Measurements from ENCODE around the gene HOXA9.
A peak's percentile ranks its signal among the peaks of the same experiment; 100 is the strongest.

The HOXA9 gene

DNA sequence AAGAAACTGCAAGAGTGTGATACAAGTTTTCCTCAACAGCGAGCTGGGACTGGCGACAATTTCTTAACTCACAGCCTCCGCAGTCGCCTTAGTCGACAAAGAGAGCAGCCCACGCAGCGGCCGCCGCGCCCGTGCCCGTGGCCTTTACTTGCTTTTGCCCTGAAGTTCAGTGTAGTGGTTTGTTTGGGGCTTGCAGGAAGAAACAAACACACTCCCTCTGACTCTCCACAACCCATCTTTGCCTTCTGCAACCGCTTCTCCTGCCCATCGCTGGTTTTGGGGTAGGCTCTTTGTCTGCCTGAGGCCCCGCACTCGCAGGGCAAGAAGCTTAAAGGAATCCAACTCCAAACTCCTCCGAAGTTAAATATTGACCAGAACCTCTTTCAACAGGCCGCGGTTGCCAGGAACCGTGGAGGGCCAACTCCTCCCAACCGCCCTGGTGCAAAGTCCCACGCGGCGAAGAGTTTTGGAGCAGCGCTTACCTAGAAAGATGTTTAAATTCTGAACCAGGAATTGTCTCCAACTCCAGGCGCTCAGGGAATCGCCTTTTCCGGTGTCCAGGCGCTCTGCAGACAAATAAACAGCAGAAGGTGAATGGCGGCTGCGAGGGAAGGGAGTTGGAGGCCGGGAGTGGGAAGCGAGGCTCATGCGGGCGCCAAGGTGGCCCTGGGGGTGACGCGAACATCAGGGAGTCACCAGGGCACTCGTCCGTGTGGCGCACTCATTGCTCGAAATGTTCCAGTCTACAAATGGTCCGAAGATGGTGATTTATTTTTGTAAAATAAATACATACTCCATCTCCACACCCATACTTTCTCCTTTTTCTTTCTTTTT, 43.0 kb downstream of the HOXA9 start:
- intact Hi-C loops (cut with DNase I): no loop called here
- peak in 2 of 10 donors; percentile 19 to 58 for DNase-seq

DNA sequence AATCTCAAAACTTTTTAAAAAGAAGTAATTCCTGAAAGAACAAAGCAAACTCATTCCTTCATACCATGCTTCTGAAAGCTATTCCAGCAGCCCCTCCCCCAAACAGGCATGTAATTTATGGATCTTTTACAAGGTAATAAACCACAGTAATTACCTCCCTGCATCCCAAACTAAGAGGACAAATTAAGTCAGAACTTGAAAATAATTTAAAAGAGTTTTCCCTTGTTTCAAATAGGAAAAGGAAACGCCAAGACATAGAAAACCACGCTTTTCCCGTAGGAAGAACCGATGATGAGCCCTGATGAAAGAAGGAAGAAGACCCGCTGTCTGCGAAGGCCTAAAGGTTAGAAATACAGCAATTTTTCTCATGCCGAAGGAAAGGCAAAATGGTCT, 43.7 kb downstream of the HOXA9 start:
- DNase-seq: no peak
- intact Hi-C loops (cut with DNase I): no loop called here

DNA sequence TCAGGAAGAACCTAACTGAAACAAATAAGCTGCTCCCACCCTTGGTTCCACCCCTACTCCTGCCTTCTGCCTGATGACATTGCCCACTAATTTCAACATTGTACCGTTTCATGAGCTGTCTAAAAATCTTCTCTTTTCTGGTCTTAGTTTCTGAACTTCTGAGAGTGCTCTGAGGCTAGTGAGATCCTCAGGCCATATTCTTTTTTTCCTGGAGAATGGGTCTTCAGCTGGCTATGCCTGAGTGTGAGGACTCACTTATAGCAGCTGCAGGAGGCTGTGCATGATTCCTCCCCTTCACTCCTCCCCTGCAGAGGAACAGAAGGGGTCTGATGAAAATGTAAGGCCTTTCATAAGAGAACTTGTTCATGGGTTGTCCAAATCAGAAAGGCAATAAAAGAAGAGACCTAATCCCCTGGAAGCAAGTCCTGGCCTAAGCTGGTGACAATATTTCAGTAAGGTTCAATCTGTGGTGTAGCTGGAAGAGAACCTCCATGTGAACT, 45.9 kb downstream of the HOXA9 start:
- peak in 1 of 10 donors; percentile 4 for DNase-seq
- intact Hi-C loops (cut with DNase I): no loop called here

DNA sequence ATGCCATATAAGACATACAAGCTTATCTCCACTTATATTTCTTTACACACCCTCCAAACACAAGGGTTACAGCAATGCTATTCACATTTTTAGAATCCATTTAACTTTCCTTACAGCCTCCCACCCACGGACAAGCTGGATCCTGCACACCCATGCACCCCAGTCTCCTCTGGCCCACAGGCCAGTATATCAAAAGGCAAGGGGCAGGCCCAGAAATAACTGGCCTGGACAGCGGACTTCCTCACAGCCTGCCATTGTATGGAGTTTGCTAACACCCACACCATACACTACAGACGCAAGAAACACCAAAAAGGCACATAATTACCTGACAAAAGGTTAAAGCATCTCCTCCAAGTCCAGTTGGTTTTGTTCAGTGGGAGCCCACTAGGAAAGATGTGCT, 46.8 kb downstream of the HOXA9 start:
- intact Hi-C loops (cut with DNase I): no loop called here
- DNase-seq: peak in 1 of 10 donors; percentile 19

DNA sequence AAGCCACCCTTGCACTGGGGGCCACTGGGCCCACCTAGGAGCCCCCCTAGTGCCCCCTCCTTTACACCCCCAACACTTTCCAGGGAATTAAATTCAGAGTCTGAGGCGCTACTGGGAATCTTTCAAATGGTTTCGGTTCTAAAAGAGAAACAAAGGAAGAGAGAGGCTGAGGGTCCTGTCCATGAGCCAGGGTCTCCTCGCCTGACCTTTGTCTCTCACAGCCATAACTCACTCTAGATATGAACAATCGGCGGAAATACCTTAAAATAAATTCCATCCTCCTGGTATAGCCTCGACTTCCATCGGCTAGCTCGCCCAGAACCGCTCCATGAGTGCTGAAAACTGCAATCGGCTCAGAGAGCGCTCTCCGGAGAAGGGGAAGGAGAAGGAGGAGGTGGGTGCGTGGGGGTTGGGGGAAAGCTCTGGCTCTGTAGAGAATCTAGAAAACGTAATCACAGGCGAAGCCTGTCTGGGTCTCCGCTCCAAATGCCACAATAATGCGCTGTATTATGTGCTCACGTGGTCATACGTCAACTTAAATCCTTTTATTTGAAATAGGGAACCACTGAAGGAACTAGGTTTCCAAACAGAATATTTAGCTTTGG, 47.3 kb downstream of the HOXA9 start:
- intact Hi-C loops (cut with DNase I): no loop called here
- peak in 1 of 10 donors; percentile 29 for DNase-seq

DNA sequence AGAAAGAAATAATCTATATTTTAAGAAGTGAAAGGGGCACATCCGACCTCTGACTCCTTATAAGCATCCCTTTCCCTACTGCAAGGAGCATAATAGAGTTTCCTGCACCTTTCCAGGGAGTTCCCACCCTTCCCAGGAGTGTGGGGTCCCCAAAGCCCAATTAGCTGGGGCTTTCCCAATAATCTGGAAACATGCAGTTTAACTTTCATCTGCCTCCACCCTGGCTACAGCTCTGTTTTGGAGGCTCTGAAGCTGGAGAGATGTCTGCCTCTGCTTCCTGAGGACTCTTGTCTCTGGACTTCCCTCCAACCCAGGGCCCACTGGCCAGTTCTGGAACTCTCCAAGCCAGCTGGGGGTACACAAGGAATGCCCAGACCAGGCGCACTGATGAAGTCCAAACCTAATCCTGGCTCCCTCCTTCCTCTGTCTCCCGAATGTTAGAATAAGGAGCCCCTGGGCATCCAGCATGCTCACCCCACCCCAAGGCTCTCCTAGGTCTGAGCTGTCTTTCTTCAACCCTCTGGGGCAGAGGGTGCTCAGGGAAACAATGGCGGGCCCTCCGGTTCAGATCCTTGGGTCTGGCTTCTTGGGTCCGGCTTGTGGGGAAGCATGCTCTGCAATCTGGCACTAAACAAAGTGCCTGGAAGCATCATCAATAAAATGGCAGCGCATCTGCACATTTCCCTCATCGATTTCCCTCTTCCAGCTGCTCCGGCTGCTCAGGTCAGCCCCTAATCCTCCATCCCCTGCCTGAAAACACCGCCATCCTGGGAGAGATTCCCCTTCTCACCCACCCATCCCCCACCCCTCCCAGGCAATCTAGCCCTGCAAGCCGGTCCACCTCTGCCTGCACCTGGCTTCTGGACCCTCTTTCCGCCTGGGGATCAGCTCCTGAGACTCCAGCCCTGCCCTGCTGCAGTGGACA, 48.1 kb downstream of the HOXA9 start:
- peak in 1 of 10 donors; percentile 50 for DNase-seq
- intact Hi-C loops (cut with DNase I): no loop called here

DNA sequence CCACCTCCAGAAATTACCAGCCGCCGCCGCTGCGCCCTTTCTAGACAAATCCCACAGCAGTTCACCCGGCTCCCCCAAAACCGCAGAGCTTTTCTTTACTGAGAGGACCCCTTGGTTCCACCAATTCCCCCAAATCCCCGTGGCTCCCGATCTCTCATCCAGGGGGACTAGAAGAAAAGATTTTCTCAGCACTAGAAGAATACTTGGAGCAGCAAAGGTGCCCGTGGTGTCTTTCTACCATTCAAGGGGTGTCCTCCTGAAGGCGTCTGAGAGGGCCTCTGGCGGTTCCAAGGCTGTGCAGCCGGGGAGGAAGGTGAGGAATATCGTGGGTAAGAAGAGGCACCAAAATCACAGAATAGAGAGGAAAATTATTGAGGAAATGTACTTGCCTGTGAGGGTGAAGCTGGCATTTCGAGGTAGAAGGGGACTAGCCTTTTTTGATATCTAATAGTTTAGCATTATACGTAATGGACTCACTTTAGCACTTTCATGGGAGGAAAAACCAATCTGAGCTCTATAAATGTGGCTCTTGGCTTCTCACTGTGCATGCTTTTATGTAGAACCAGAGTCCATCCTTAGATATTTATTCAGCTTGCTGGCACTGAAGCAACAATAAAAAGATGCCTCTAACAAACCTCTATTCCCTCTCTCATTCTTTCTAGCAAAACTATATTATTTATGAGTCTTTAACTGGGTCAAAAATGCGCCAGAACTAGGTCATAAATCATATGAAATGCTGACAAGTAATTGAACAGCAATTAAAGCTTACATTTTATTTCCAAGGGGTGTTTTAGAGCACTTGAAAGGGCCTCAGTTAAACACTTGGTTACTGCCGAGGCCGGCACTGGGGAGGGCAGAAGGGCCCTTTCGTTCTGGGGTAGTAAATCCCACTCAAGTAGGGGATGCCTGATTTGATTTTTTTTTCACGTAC, 49.0 kb downstream of the HOXA9 start:
- intact Hi-C loops (cut with DNase I): no loop called here
- DNase-seq: peak in 1 of 10 donors; percentile 24

DNA sequence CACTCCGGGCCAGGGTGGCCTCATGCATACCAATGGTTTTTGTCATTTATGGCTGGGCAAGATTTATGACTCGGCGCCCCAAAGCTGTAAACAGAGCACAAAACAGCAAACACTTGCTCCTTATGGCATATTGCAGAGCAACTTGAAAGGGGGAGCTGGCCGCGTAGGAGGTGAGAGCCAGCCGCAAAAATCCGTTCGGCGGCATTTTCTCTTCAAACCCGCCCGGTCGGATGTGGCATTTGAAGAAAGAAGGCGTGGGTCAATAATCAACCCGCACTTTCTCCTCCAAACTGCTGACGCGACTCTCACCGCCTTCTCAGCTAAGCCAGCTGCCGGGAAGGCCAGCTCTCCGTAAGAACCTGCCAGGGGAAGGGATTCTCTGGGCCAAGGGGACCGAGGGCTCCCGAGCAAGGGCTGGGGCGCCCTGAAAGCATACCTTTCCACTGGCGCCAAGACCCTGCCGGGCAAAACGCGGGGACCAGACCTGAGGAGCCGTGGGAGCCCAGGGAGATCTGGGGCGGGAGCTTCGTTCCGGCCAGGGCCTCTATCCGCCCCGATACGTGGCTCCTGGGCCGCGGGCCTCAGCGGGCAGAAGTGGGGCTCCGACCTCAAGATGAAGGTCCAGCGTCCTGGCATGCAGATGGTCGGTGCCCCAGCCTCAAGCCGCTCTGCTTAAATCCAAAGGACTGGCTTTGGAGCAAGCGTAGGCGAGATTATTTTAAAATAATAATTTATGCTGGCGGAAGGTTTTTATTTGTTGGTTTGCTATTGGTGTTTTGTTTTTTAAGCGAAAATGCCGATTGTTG, 49.9 kb downstream of the HOXA9 start:
- peak in 1 of 10 donors; percentile 53 for DNase-seq
- intact Hi-C loops (cut with DNase I): no loop called here

DNA sequence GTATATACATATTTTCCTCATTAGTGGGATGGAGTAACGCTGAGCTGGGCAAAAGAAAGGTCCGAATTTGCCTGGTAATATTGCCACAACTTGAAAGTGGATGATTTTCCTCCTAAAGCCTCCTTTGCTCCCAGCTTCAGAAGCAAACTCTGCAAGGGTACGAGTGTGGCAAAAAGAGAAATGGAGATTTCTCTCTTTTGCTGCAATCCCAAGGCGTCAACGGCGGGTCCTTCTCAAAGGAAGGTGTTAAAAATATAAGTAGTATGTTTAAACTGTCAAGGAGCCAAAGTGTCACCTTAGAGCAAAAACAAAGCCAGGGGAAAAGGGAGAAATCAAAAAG, 50.5 kb downstream of the HOXA9 start:
- no peak for DNase-seq
- intact Hi-C loops (cut with DNase I): no loop called here

DNA sequence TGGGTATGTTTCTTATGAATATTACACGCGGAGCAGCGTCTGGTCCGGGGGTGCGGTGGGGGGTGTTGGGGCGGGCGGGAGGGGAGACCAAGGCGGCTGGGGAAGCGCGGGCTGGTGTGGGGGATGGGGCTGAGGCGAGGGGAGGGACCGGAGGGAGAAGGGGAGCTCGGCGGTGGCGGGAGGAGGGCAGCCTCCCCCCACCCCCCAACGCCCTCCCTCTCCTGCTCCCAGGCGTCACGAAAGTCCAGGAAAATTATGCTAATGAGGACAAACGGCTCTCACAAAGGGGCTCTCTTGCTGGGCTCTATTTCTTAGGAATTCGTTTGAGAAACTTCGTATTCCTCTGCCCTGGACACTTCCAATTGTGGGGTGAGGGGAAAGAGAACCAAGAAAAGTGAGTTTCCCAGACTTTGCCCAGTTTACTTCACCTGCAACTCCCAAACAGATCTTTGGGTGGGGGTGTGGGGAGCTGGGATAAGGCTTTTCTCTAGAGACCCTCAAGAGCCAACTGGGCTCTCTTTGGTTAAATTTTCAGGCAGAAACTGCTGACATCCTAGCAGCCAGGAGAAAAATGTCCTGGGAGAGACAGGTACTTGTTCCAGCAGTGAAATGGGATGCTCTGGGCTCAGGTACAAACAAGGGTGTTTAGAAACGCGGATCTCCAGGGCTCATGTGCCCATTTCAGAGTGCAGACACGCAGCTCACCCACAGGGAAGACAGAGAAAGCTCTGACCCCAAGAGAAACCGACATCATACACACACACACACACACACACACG, 51.2 kb downstream of the HOXA9 start:
- no peak for DNase-seq
- intact Hi-C loops (cut with DNase I): no loop called here

DNA sequence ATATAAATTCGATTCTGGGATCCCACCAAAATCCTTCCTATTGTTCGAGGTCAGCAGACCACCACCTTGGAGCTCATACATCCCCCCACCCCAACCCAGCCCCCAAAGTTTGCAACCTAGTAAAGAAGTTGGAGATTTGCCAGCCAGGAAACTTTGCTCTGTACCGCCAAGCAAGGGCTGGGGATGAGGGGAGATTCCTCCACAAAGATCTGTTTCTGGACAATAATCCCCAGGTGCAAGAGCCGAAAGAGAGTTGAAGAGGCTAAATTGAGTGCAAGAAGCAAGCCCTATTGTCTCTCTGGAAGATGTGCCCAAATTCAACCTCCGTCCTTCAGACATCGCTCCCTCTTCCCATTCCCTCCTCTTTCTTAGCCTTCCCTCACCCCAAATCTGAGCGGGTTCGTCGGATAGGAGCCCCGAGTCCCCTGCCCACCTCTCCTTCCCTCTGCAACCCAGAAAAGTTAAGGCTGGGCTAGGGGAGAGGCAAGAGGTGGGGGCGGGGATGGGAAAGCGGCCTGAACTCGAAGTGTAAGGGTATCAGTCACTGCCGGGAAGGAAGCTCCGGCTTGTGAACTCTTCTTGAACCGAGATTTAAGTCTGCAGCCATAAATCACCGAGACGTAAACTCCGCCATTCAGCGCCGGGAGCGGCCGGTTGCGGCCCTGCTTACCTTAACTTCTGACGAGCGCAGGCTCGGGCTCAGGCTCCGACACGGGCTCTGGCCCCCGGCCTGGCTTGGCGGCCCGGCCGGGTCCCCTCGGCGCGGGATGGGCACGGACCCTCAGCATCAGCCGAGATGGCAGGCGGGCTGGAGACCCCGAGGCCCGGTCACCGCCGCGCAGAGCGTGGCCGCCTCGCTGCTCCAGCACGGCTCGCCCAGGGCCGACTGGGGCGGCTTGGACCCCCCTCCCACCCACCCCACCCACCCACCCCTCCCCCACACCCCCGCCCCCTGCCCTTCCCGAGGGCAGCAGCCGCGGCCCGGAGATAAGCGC, 52.1 kb downstream of the HOXA9 start:
- intact Hi-C loops (cut with DNase I): no loop called here
- DNase-seq: no peak

All from posterior cingulate gyrus (tissue), 11 donors.